Calu3 (cell line): Measurements from ENCODE around the gene NPAS3. TPM values are rescaled to one million over a fixed set of nuclear protein-coding genes. Genes with fewer than 3 reads are reported as not detected.

Source experiments
- BruUV-seq: library from RNA; stranded (reverse); fragments of 400-500 nt; replicated peaks from 2 replicates; lab custom pipeline; 2021; lab: Mats Ljungman, UMichigan
- CTCF ChIA-PET: fragments of 300-600 bp; sonication (Branson Sonifier 250); formaldehyde crosslinking; loops from one replicate; lab custom pipeline; 2022; ENCODE audit warnings: antibody characterized with exemption; lab: Charles Lee
- DNase-seq: peaks from one replicate; pipeline ENCODE4 v3.0.0; 2022
- H3K27ac Mint-ChIP-seq: one replicate; pipeline ENCODE4 v1.8.0; 2022; ENCODE audit warnings: mixed read lengths; ENCODE audit not compliant: unreplicated experiment
- H3K27me3 Mint-ChIP-seq: one replicate; pipeline ENCODE4 v1.8.0; 2022; ENCODE audit warnings: mixed read lengths; ENCODE audit not compliant: unreplicated experiment
- H3K36me3 Mint-ChIP-seq: one replicate; pipeline ENCODE4 v1.8.0; 2022; ENCODE audit warnings: mild to moderate bottlenecking, moderate library complexity, mixed read lengths; ENCODE audit not compliant: insufficient read depth, unreplicated experiment
- H3K4me1 Mint-ChIP-seq: one replicate; pipeline ENCODE4 v1.8.0; 2022; ENCODE audit warnings: mild to moderate bottlenecking, low read depth, mixed read lengths; ENCODE audit not compliant: unreplicated experiment
- H3K4me3 Mint-ChIP-seq: one replicate; pipeline ENCODE4 v1.8.0; 2022; ENCODE audit warnings: mild to moderate bottlenecking, low read depth, moderate library complexity, mixed read lengths; ENCODE audit not compliant: unreplicated experiment
- H3K9me3 Mint-ChIP-seq: one replicate; pipeline ENCODE4 v1.8.0; 2022; ENCODE audit warnings: low read depth, mixed read lengths; ENCODE audit not compliant: unreplicated experiment
- CTCF ChIP-seq: fragments of 200-600 bp; IDR thresholded peaks from one replicate; pipeline ENCODE4 v1.8.0; 2022; ENCODE audit warnings: antibody characterized with exemption; ENCODE audit not compliant: unreplicated experiment
- intact Hi-C: fragments of 100-400 bp; cut with micrococcal nuclease; formaldehyde crosslinking; loops from one replicate; pipeline ENCODE4 v1.10.0; 2022; ENCODE audit not compliant: unreplicated experiment
- total RNA-seq: library from RNA; stranded (reverse); gene quantifications from 2 replicates; pipeline ENCODE4 v1.2.3, GENCODE V29; 2022

Gene NPAS3
- total RNA-seq, 1 experiment from 2014 or later = not detected

GRCh38 chr14:33454022-33454595 lies 515.4 kb downstream of the NPAS3 start:
- DNase-seq = no peak
- CTCF ChIA-PET = no interaction called here
- H3K9me3 Mint-ChIP-seq = no peaks in the 10 kb centered on the region
- intact Hi-C loops = no loop called here
- no peak overlapping the region for H3K4me3 Mint-ChIP-seq
- H3K4me1 Mint-ChIP-seq = no peaks in the 10 kb centered on the region
- H3K36me3 Mint-ChIP-seq = no peaks in the 10 kb centered on the region
- no TSS peak for BruUV-seq
- H3K27ac Mint-ChIP-seq = no peak overlapping the region
- no peak for TF ChIP-seq CTCF
- peaks cover 24% of the 10 kb centered on the region for H3K27me3 Mint-ChIP-seq

GRCh38 chr14:33454707-33455106 lies 516.0 kb downstream of the NPAS3 start:
- no peak overlapping the region for H3K27ac Mint-ChIP-seq
- no peak overlapping the region for H3K4me3 Mint-ChIP-seq
- no TSS peak for BruUV-seq
- intact Hi-C loops = no loop called here
- H3K36me3 Mint-ChIP-seq = no peaks in the 10 kb centered on the region
- no peaks in the 10 kb centered on the region for H3K9me3 Mint-ChIP-seq
- H3K27me3 Mint-ChIP-seq = peaks cover 24% of the 10 kb centered on the region
- TF ChIP-seq CTCF = no peak
- no peaks in the 10 kb centered on the region for H3K4me1 Mint-ChIP-seq
- CTCF ChIA-PET = no interaction called here
- DNase-seq = no peak

- BruUV-seq = no TSS peak
- intact Hi-C loops = no loop called here
- Mint-ChIP-seq H3K4me1 (no peaks in the 10 kb centered on the region), H3K9me3 (no peaks in the 10 kb centered on the region), H3K27ac (no peak overlapping the region), H3K27me3 (peaks cover 24% of the 10 kb centered on the region), H3K36me3 (no peaks in the 10 kb centered on the region), H3K4me3 (no peak overlapping the region)
- no peak for TF ChIP-seq CTCF
- CTCF ChIA-PET = no interaction called here
- DNase-seq = no peak
Measured at GRCh38 chr14:33455654-33456345, 517.1 kb downstream of the NPAS3 start.

- Mint-ChIP-seq H3K9me3 (no peaks in the 10 kb centered on the region), H3K4me1 (no peaks in the 10 kb centered on the region), H3K27ac (no peak overlapping the region), H3K36me3 (no peaks in the 10 kb centered on the region), H3K4me3 (no peak overlapping the region), H3K27me3 (peaks cover 24% of the 10 kb centered on the region)
- intact Hi-C loops = no loop called here
- CTCF ChIA-PET = no interaction called here
- DNase-seq = no peak
- TF ChIP-seq CTCF = no peak
- no TSS peak for BruUV-seq
Measured at GRCh38 chr14:33457021-33457420, 518.3 kb downstream of the NPAS3 start.
